ENCODE results near the gene DLG5.

The DLG5 gene

DNA sequence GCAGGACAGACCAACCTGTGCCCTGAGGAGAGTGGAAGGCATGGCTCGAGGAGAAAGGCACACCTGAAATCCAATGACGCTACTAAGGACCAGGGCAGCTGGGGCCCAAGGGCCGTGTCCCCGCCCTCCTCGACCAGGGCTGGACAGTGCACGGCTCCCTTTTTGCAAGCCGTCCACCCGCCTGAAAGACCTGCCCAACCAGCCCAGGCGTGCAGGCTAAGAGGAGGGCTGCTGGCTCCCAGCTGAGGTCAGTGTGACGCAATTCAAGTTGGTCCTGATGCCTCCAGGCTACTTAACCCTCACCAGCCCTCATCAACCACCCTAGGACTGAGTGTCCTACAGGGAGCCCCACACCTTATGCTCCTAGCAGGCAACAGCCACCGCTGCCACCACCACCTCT is 69.3 kb downstream of the DLG5 start:
- Histone ChIP-seq H3K27ac (ENCODE audit: extremely low read depth, low read depth, low read length) (no peak overlapping the region), H3K36me3 (ENCODE audit: control insufficient read depth in 2 of 2, insufficient read depth in 1 of 2, low read length in 2 of 2) (peaks cover 8 to 52% of the 10 kb centered on the region in 2 experiments; a peak in 2 of 3 replicates), H3K4me3 (ENCODE audit: low read depth, low read length) (no peak overlapping the region), H3K9me3 (ENCODE audit: control insufficient read depth, insufficient read depth, low read depth, low read length) (no peaks in the 10 kb centered on the region), H3K4me1 (ENCODE audit: control insufficient read depth, insufficient read depth, low read length) (no peaks in the 10 kb centered on the region)
- no peak for TF ChIP-seq REPIN1 (tag by site-specific recombination; IDR thresholded peaks at IDR 0.05; ENCODE audit: low read depth)
- TF ChIP-seq ZNF544 (tag by site-specific recombination; IDR thresholded peaks at IDR 0.05): no peak
- CTCF ChIA-PET: interaction anchor here (1.5 kb wide), 1 partner anchor 10 kb away, joined by 6 read pairs; no protein-coding TSS in a partner anchor
- POLR2A ChIA-PET: no interaction called here

DNA sequence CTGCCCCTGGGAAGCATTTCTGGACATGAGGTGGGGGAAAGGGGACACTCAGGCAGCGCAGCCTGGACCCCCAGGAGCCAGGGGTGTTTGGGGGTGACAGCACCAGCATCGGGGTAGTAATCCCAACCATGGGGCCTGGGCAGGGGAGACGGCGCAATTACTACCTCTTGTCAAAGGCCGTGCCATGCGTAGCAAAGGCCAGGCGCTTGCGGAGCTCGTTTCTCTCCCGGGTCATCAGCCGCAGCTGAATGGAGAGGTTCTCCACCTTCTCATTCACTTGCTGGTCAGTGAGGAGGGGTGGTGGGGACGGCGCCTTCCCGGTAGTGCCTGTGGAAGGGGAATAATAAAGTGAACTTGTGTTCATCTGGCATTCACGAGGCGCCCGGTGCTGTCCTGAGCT is 70.0 kb downstream of the DLG5 start:
- ChIA-PET POLR2A (no interaction called here), CTCF (interaction anchor here (1.5 kb wide), 1 partner anchor 9 kb away, joined by 6 read pairs; no protein-coding TSS in a partner anchor)
- Histone ChIP-seq H3K36me3 (ENCODE audit: control insufficient read depth in 2 of 2, insufficient read depth in 1 of 2, low read length in 2 of 2) (peaks cover 8 to 55% of the 10 kb centered on the region in 2 experiments; a peak in 2 of 3 replicates), H3K9me3 (ENCODE audit: control insufficient read depth, insufficient read depth, low read depth, low read length) (no peaks in the 10 kb centered on the region), H3K4me1 (ENCODE audit: control insufficient read depth, insufficient read depth, low read length) (no peaks in the 10 kb centered on the region), H3K27ac (ENCODE audit: extremely low read depth, low read depth, low read length) (no peak overlapping the region), H3K4me3 (ENCODE audit: low read depth, low read length) (no peak overlapping the region)
- TF ChIP-seq ZNF423 (tag by site-specific recombination; IDR thresholded peaks at IDR 0.05) (no peak), KLF9 (tag by site-specific recombination; IDR thresholded peaks at IDR 0.05; ENCODE audit: low read depth) (no peak), ZNF747 (tag by site-specific recombination; IDR thresholded peaks at IDR 0.05) (no peak), KLF16 (tag by site-specific recombination; IDR thresholded peaks at IDR 0.05) (no peak)
- TF ChIP-seq, protein P1, sequence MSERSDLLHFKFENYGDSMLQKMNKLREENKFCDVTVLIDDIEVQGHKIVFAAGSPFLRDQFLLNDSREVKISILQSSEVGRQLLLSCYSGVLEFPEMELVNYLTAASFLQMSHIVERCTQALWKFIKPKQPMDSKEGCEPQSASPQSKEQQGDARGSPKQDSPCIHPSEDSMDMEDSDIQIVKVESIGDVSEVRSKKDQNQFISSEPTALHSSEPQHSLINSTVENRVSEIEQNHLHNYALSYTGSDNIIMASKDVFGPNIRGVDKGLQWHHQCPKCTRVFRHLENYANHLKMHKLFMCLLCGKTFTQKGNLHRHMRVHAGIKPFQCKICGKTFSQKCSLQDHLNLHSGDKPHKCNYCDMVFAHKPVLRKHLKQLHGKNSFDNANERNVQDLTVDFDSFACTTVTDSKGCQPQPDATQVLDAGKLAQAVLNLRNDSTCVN (tag by site-specific recombination; optimal IDR thresholded peaks at IDR 0.05): no peak

DNA sequence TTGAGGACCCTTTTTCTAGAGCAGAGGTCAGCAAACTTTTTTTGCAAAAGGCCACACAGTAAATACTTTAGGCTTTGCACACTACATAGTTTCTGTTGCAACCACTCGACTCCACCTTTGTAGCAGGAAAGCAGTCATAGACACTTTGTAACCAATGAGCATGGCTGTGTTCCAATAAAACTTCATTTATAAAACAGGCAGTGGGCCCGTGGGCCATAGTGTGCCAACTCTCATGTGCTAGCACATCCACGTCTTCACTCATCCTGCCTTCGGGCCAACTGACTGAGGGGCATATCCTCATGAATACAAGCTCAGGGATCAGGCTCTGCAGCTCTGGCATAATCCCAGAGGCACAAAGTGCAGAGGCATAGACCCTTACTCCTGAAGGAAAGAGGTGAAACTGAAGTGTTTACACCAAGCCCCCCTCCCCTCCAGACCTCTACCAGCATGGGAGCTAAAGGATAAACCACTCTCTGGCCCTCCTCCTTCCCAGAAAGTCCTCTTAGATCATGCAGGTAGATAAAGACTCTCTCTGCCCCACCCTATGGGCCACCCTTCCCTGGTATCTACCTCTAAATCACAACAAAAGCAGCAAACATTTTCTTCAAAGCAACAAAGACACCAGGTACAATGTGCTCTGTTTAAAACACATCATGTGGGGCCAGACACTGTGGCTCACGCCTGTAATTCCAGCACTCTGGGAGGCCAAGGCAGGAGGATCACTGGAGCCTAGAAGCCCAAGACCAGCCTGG is 71.0 kb downstream of the DLG5 start:
- peaks cover 8 to 64% of the 10 kb centered on the region in 2 experiments; a peak in 2 of 3 replicates for H3K36me3 ChIP-seq (ENCODE audit: control insufficient read depth in 2 of 2, insufficient read depth in 1 of 2, low read length in 2 of 2)
- no peaks in the 10 kb centered on the region for H3K4me1 ChIP-seq (ENCODE audit: control insufficient read depth, insufficient read depth, low read length)
- ChIA-PET CTCF (interaction anchor here (0.6 to 0.7 kb wide), 2 partner anchors 31 to 37 kb away, joined by 3 read pairs; no protein-coding TSS in a partner anchor), POLR2A (no interaction called here)
- H3K4me3 ChIP-seq (ENCODE audit: low read depth, low read length): no peak overlapping the region
- H3K9me3 ChIP-seq (ENCODE audit: control insufficient read depth, insufficient read depth, low read depth, low read length): no peaks in the 10 kb centered on the region
- no peak overlapping the region for H3K27ac ChIP-seq (ENCODE audit: extremely low read depth, low read depth, low read length)
- TF ChIP-seq ZBTB7A (tag by site-specific recombination; IDR thresholded peaks at IDR 0.05; ENCODE audit: low read depth): no peak
- no peak for TF ChIP-seq ZNF37A (tag by site-specific recombination; IDR thresholded peaks at IDR 0.05)
- no peak for TF ChIP-seq ZNF175 (tag by site-specific recombination; IDR thresholded peaks at IDR 0.05)
- TF ChIP-seq ZNF2 (tag by site-specific recombination; IDR thresholded peaks at IDR 0.05): no peak
- no peak for TF ChIP-seq ZBTB8A (tag by site-specific recombination; IDR thresholded peaks at IDR 0.05)
- TF ChIP-seq, protein P2, sequence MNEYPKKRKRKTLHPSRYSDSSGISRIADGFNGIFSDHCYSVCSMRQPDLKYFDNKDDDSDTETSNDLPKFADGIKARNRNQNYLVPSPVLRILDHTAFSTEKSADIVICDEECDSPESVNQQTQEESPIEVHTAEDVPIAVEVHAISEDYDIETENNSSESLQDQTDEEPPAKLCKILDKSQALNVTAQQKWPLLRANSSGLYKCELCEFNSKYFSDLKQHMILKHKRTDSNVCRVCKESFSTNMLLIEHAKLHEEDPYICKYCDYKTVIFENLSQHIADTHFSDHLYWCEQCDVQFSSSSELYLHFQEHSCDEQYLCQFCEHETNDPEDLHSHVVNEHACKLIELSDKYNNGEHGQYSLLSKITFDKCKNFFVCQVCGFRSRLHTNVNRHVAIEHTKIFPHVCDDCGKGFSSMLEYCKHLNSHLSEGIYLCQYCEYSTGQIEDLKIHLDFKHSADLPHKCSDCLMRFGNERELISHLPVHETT (tag by site-specific recombination; IDR thresholded peaks at IDR 0.05): no peak
- TF ChIP-seq, protein P3, sequence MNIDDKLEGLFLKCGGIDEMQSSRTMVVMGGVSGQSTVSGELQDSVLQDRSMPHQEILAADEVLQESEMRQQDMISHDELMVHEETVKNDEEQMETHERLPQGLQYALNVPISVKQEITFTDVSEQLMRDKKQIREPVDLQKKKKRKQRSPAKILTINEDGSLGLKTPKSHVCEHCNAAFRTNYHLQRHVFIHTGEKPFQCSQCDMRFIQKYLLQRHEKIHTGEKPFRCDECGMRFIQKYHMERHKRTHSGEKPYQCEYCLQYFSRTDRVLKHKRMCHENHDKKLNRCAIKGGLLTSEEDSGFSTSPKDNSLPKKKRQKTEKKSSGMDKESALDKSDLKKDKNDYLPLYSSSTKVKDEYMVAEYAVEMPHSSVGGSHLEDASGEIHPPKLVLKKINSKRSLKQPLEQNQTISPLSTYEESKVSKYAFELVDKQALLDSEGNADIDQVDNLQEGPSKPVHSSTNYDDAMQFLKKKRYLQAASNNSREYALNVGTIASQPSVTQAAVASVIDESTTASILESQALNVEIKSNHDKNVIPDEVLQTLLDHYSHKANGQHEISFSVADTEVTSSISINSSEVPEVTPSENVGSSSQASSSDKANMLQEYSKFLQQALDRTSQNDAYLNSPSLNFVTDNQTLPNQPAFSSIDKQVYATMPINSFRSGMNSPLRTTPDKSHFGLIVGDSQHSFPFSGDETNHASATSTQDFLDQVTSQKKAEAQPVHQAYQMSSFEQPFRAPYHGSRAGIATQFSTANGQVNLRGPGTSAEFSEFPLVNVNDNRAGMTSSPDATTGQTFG (tag by site-specific recombination; IDR thresholded peaks at IDR 0.05; ENCODE audit: borderline replicate concordance): no peak
- TF ChIP-seq, protein P4, sequence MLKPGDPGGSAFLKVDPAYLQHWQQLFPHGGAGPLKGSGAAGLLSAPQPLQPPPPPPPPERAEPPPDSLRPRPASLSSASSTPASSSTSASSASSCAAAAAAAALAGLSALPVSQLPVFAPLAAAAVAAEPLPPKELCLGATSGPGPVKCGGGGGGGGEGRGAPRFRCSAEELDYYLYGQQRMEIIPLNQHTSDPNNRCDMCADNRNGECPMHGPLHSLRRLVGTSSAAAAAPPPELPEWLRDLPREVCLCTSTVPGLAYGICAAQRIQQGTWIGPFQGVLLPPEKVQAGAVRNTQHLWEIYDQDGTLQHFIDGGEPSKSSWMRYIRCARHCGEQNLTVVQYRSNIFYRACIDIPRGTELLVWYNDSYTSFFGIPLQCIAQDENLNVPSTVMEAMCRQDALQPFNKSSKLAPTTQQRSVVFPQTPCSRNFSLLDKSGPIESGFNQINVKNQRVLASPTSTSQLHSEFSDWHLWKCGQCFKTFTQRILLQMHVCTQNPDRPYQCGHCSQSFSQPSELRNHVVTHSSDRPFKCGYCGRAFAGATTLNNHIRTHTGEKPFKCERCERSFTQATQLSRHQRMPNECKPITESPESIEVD (tag by site-specific recombination; IDR thresholded peaks at IDR 0.05): no peak
- TF ChIP-seq ZXDB (tag by site-specific recombination; IDR thresholded peaks at IDR 0.05): no peak
- no peak for TF ChIP-seq ZIC2 (tag by site-specific recombination; IDR thresholded peaks at IDR 0.05)
- TF ChIP-seq, protein P5, sequence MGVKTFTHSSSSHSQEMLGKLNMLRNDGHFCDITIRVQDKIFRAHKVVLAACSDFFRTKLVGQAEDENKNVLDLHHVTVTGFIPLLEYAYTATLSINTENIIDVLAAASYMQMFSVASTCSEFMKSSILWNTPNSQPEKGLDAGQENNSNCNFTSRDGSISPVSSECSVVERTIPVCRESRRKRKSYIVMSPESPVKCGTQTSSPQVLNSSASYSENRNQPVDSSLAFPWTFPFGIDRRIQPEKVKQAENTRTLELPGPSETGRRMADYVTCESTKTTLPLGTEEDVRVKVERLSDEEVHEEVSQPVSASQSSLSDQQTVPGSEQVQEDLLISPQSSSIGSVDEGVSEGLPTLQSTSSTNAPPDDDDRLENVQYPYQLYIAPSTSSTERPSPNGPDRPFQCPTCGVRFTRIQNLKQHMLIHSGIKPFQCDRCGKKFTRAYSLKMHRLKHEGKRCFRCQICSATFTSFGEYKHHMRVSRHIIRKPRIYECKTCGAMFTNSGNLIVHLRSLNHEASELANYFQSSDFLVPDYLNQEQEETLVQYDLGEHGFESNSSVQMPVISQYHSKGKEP (tag by site-specific recombination; IDR thresholded peaks at IDR 0.05): no peak
- TF ChIP-seq ZNF561 (tag by site-specific recombination; IDR thresholded peaks at IDR 0.05; ENCODE audit: borderline replicate concordance): no peak

All from HEK293 (cell line).